Bronchial epithelial cell (primary cell): ENCODE results near the gene CELF2. TPM values are rescaled to one million over a fixed set of nuclear protein-coding genes. Genes with fewer than 3 reads are reported as not detected.

Experiments used
- DNase-seq: peaks from one replicate; pipeline ENCODE4 v3.0.0-alpha.2; 2010; ENCODE audit warnings: low read depth
- FAIRE-seq: peaks from 2 replicates; lab custom pipeline; 2011; peaks lifted over from hg19 to GRCh38; lab: Jason Lieb, UNC
- H3K27me3 ChIP-seq: 2 replicates; pipeline ENCODE4 v1.5.1; 2011; ENCODE audit warnings: low read length; ENCODE audit not compliant: control insufficient read depth, insufficient read depth
- H3K36me3 ChIP-seq: 2 replicates; pipeline ENCODE4 v1.5.1; 2011; ENCODE audit warnings: low read length; ENCODE audit not compliant: control insufficient read depth, insufficient read depth
- H3K4me3 ChIP-seq: 2 replicates; pipeline ENCODE4 v1.5.1; 2011; ENCODE audit warnings: mild to moderate bottlenecking, low read depth, low read length, control low read depth
- total RNA-seq: library from RNA; depleted of rRNA; stranded (reverse); fragments of >200 nt; gene quantifications from 2 replicates; pipeline ENCODE4 v1.2.1, GENCODE V29; 2014
- TF ChIP-seq, protein P1 (sequence below): IDR thresholded peaks from 2 replicates; pipeline ENCODE4 v1.5.1; 2011; ENCODE audit warnings: mild to moderate bottlenecking, moderate library complexity, low read length, control low read depth, inconsistent platforms; ENCODE audit not compliant: insufficient read depth, severe bottlenecking

Gene CELF2
- total RNA-seq, 1 donor from 2014 or later, result 2.1 TPM

DNA sequence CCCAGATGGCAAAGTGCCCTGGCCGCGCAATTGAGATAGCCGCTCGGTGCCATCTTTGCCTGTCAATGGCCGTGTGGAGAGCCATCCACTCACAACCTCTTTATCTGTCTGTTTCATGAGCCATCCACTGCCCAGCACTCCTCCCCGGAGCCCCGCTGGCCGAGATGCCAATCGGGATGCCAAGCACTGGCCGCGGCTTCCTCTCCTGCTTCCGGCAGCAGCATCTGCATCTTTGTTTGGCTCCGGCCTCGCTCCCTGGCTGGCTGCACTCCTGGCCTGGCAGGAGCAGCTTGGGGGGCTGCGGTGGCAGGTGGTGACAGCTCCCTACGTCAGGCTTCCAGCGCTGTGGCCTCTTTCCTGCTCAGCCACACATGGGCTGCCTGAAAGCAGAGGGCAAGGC is 362.1 kb downstream of the CELF2 start:
- TF ChIP-seq, protein P1, sequence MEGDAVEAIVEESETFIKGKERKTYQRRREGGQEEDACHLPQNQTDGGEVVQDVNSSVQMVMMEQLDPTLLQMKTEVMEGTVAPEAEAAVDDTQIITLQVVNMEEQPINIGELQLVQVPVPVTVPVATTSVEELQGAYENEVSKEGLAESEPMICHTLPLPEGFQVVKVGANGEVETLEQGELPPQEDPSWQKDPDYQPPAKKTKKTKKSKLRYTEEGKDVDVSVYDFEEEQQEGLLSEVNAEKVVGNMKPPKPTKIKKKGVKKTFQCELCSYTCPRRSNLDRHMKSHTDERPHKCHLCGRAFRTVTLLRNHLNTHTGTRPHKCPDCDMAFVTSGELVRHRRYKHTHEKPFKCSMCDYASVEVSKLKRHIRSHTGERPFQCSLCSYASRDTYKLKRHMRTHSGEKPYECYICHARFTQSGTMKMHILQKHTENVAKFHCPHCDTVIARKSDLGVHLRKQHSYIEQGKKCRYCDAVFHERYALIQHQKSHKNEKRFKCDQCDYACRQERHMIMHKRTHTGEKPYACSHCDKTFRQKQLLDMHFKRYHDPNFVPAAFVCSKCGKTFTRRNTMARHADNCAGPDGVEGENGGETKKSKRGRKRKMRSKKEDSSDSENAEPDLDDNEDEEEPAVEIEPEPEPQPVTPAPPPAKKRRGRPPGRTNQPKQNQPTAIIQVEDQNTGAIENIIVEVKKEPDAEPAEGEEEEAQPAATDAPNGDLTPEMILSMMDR, result no peak
- H3K36me3 ChIP-seq, result no peaks in the 10 kb centered on the region
- no peak overlapping the region for H3K4me3 ChIP-seq
- no peak for FAIRE-seq
- no peak for DNase-seq
- H3K27me3 ChIP-seq, result no peaks in the 10 kb centered on the region

DNA sequence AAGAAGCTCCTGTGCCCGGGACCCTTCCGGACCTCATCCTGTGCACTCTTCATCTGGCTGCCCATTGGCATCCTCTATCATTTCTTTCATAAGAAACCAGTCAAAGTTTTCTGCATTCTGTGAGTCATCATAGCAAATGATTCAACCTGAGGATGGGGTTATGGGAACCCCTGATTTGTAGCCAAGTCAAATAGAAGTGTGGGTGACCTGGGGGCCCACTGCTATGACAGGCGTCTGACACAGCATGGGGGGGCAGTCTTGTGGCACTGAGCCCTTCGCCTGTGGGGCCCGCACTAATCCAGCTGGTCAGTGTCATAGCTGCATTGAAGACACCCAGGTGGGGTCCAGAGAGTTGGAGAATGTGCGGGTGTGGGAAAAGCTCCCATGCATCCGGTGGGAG is 363.4 kb downstream of the CELF2 start:
- H3K4me3 ChIP-seq, result no peak overlapping the region
- TF ChIP-seq, protein P1, result no peak
- H3K27me3 ChIP-seq, result no peaks in the 10 kb centered on the region
- FAIRE-seq (no peak), DNase-seq (peak; percentile 26)
- no peaks in the 10 kb centered on the region for H3K36me3 ChIP-seq

DNA sequence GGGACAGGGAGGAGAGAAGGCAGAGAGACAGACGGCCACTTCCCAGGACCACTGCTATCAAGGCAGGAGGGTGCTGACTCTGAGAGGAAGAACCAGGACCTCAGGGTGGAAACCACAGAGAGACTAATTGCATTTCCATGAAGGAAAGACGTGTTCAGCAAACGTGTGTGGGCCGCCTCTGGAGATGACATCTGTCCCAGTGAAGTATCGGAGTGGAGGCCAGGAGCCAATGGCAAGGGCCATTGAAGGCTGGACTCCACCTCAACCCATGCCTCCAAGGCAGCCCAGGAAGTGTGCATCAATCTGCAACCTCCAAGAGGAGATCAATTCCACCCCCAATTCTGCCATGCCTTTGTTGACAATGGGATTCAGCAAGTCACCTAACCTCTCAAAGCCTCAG is 363.8 kb downstream of the CELF2 start:
- Histone ChIP-seq H3K36me3 (no peaks in the 10 kb centered on the region), H3K4me3 (no peak overlapping the region), H3K27me3 (no peaks in the 10 kb centered on the region)
- TF ChIP-seq, protein P1, result no peak
- DNase-seq (no peak), FAIRE-seq (no peak)

DNA sequence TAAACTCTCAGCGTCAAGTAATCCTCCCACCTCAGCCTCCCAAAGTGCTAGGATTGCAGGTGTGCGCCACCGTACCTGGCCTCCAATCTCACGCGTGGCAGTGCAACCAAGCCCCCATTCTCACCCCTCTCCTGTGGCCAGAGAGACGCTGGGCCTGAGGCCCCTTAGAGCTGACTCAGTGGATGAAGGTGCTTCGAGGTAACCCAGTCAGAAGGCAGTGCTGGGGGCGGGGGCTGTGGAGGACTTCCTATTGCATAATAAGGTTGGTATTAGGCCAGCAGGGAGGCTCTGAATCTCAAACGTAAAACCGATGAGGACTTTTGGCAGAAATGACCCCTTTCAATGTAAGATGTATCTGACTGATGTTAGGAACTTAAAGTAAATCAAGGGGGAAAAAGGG is 364.5 kb downstream of the CELF2 start:
- no peaks in the 10 kb centered on the region for H3K27me3 ChIP-seq
- DNase-seq (no peak), FAIRE-seq (no peak)
- H3K4me3 ChIP-seq, result no peak overlapping the region
- H3K36me3 ChIP-seq, result no peaks in the 10 kb centered on the region
- TF ChIP-seq, protein P1, result no peak

DNA sequence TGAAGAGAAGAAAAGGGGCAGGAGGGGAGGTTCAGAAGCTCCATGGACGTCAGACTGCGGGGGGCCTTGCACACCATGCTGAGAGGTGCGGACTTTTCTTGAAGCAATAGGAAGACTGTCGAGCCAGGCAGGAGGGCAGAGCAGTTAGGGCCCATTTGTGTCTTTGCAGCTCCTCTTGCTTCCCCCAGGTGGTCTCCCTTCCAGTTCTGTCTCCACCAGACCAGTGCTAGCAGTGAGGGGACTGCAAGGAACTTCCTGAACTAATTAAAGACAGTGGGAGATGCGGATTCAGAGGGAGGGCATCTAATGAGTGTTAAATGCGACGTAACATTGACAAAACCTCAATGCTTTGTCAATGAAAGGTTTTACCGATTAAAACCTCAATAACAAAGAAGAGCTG is 368.4 kb downstream of the CELF2 start:
- no peaks in the 10 kb centered on the region for H3K27me3 ChIP-seq
- no peak for DNase-seq
- H3K4me3 ChIP-seq, result no peak overlapping the region
- TF ChIP-seq, protein P1, result no peak
- H3K36me3 ChIP-seq, result no peaks in the 10 kb centered on the region
- FAIRE-seq, result no peak
